ENCODE results near the gene SIL1.
"Not testable (repeated sequence)": the region's sequence is repeated elsewhere in the genome, so short reads cannot be mapped to it uniquely, and the experiment has no call there.

SIL1 gene

DNA sequence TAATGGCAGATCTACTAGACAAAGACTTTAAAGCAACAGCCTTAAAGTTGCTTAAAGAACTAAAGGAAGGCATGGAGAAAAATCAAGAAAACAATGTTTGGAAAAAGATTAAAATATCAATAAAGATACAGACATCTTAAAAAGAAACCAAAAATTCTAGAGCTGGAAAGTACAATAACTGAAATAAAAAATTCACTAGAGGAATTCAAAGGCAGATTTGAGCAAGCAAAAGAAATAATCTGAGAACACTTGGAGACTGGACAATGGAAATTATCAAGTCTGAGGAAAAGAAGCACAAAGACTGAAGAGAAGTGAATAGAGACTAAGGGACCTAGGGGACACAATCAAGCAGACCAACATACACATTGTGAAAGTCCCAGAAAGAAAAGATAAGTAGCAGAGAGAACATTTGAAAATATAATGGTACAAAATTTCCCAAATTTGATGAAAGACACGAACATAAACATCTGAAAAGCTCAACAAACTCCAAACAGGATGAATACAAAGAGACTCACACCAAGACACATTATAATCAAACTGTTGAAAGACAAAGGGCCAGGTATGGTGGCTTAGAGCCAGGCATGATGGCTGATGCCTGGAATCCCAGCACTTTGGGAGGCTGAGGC lies 26.3 kb downstream of the SIL1 start:
- no peak for DNase-seq

GRCh38 chr5:139167952-139168720 lies 30.0 kb downstream of the SIL1 start:
- DNase-seq = no peak

DNA sequence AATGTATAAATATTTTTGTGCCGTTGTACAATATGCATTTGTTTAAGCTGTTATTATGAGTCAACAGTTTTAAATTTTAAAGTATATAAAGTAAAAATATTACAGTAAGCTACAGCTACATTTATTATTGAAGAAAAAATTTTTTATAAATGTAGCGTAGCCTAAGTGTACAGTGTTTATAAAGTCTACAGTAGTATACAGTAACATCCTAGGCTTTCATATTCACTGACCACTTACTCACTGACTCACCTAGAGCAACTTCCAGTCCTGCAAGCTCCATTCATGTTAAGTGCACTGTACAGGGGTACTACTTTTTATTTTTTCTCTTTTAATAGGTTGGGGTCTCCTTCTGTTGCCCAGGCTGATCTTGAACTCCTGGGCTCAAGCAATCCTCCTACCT lies 30.6 kb downstream of the SIL1 start:
- no peak for DNase-seq

- no peak for DNase-seq
Measured at GRCh38 chr5:139167063-139167462, 31.1 kb downstream of the SIL1 start.

DNA sequence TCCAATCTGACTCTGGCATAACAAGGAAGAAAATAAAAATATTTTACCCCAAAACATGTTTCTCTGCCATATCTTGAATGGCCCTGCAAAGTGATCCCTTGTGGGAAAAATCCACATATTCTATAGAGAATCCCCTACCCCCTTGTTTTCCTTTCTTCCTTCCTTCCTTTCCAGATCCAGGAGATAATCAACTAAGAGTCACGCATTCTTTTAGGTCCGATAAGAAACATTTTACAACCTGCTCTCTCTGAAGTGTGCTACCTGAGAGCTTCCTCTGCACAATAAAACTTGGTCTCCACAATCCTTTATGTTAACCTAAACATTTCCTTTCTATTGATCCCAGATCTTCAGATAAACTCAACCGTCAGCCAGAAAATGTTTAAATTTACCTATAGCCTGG lies 33.3 kb downstream of the SIL1 start:
- not testable (repeated sequence) for DNase-seq

- DNase-seq = no peak
Measured at GRCh38 chr5:139164020-139164419, 34.1 kb downstream of the SIL1 start.

GRCh38 chr5:139162448-139162847 lies 35.7 kb downstream of the SIL1 start:
- DNase-seq = no peak

- no peak for DNase-seq
Measured at GRCh38 chr5:139158791-139159190, 39.4 kb downstream of the SIL1 start.

GRCh38 chr5:139157556-139157955 lies 40.6 kb downstream of the SIL1 start:
- DNase-seq = no peak

DNA sequence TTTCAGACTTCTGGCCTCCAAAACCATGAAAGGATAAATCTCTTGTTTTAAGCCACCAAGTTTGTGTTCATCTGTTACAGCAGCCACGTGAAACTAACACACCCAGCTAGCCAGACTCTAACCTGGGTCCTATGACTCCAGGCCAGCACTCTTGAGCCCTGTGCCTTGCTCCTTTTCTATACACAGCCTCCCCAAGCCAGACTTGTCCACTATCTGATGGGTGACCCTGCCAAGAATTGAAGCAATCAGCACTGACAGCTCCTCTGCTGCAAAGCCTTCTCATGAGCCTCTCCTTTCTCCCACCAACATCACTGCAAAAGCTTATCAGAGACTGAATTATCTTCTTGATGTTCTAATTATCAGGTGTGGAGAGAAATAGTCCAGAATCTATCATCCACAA lies 41.4 kb downstream of the SIL1 start:
- DNase-seq = no peak

DNA sequence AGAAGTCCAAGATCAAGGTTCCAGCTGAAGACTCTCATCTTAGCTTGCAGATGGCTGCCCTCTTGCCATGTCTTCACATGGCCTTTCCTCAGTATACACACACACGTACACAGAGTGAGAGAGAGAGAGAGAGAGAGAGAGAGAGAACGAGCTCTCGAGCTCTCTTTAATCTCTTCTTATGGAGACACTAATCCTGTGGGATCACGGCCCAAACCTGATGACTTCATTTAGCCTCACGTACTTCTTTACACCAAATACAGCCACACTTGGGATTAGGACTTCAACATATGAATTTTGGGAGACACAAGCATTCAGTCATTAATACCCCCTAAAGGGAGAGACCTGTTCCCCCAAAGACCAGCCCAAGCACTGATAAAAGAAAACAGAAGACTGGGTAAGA lies 42.8 kb downstream of the SIL1 start:
- no peak for DNase-seq

- DNase-seq = no peak
Measured at GRCh38 chr5:139151902-139152301, 46.3 kb downstream of the SIL1 start.

GRCh38 chr5:139150367-139150999 lies 47.7 kb downstream of the SIL1 start:
- DNase-seq = no peak

DNA sequence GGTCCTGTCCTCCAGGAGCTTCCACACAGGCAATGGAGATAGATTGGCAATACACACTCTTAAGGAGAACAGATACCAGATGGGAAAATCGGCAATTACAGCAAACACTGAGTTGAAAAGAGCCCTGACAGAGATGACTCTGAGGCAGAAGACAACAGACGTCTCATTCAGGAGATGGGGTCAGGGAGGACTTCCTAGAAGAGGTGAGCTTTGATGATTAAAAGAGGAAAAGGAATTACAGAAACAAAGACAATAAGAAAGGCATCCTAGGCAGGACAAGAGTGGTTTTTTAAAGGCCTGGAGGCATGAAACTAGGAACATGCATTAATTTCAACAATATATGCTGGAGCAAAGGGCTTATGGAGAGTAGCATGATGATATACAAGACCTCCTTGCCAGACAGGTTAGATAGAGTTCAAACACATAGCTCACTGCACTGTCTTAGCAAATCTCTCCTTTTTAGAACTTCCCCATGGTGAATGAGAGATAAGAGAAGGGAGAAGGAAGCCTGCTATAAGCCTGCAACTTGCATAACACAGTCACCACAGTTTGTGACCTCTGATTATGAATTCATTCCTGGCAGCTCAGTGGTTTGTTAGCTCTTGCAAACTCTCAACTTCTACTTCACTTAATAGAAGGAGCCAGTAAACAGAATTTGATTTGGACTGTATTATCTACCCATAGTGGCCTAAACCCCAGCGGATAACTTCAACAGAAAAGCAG lies 48.5 kb downstream of the SIL1 start:
- DNase-seq = no peak

- DNase-seq = no peak
Measured at GRCh38 chr5:139148986-139149385, 49.2 kb downstream of the SIL1 start.

- no peak for DNase-seq
Measured at GRCh38 chr5:139148306-139148705, 49.9 kb downstream of the SIL1 start.

DNA sequence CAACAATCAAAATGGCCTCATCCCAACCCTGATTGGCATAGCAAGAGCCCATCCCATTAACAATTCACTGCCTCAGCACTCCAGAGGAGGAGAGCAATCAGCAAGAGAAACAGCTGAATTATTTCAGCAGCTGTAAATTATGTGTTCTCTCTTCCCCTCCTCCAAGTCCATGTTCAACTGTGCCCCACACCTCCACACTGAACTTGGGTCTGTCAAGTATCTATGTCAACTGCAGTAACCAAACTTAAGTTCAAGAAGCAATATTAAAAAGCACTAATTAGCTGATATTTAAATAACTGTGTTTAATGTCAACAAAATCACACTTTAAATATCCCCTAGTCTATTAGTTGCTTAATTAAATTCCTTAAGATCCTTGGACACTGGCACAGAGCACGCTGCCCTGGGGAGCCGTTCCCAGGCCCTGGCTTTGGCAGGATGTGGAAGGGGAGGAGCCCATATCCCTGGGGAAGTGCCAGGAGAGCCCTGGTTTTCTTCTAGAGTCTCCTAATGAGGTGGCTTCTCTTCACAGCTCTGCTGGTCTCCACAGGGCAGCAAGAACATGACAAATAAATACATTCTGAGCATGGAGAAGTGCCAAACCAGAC lies 50.6 kb downstream of the SIL1 start:
- DNase-seq = peak; percentile 34

DNA sequence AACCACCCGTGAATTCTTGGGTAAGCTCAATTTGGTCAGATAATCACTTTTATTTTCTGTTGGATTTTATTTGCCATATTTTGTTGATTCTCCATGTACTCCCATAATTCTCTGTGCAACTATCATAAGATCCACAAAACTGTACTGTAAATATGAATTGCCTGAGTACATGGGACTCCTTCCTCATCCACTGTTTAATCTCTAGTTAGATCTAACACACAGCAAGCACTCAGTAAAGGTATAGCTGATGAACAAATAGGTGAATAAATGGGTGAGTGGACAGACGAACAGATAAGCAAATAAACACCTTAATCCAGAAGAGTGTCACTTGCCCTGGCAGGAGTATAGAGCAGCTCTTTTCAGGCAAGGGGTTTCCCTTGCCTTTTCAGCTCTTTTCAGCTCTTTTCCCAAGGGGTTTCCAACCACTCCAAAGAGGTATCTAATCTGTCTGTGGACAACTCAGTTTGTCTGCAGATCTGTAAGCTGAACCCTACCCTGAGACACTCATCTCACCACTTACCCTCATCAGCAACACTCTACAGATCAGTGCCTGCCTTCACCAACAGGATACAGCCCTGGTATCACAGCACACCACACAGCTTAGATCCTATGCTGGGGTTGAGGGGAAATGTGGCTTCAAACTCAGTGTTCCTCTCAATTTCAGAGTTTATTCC lies 51.2 kb downstream of the SIL1 start:
- peak; percentile 54 for DNase-seq

- no peak for DNase-seq
Measured at GRCh38 chr5:139141446-139142204, 56.5 kb downstream of the SIL1 start.

- DNase-seq = no peak
Measured at GRCh38 chr5:139140591-139141071, 57.5 kb downstream of the SIL1 start.

GRCh38 chr5:139138809-139139208 lies 59.4 kb downstream of the SIL1 start:
- DNase-seq = peak; percentile 63

- DNase-seq = no peak
Measured at GRCh38 chr5:139138109-139138508, 60.1 kb downstream of the SIL1 start.

Data from NCI-H2107 (cell line).